ENCODE measurements around the gene NKX1-1. TPM values are rescaled to one million over a fixed set of nuclear protein-coding genes. Genes with fewer than 3 reads are reported as not detected.

Gene NKX1-1
- total RNA-seq, 2 donors from 2014 or later: not detected

- Histone ChIP-seq H3K27me3 (peaks cover 82% of the 10 kb centered on the region), H3K27ac (no peak overlapping the region), H3K9ac (ENCODE audit: low read depth in 2 of 2, low read length in 2 of 2) (no peak overlapping the region), H3K36me3 (no peaks in the 10 kb centered on the region), H3K4me1 (no peaks in the 10 kb centered on the region), H3K9me3 (no peaks in the 10 kb centered on the region), H3K4me3 (no peak overlapping the region)
- no peak for TF ChIP-seq CTCF (IDR thresholded peaks at IDR 0.05)
- peak; percentile 15 for DNase-seq
- intact Hi-C loops (cut with DNase I): no loop called here
These were observed 2.4 kb downstream of the NKX1-1 start for GRCh38 chr4:1403591-1404572.

DNA sequence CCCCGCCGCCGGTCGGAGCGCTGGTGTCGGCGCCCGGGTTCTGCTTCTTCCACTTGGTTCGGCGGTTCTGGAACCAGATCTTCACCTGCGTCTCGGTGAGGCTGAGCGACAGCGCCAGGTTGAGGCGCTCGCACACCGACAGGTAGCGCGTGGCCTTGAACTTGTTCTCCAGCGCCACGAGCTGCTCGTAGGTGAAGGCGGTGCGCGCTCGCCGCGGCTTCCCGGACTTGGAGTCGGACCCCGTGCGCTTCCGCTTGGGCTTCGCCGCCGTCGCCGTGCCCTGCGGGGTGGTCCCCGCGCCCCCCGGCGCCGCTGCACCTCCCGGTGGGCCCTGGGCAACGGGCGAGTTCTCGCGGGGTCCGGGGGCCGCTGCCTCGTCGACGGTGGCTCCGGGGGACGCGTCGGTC is 3.1 kb downstream of the NKX1-1 start:
- H3K27ac ChIP-seq: no peak overlapping the region
- no peaks in the 10 kb centered on the region for H3K9me3 ChIP-seq
- peaks cover 75% of the 10 kb centered on the region for H3K27me3 ChIP-seq
- intact Hi-C loops (cut with DNase I): no loop called here
- peak; percentile 11 for DNase-seq
- no peak overlapping the region for H3K4me3 ChIP-seq
- no peaks in the 10 kb centered on the region for H3K4me1 ChIP-seq
- TF ChIP-seq CTCF (IDR thresholded peaks at IDR 0.05): no peak
- H3K9ac ChIP-seq (ENCODE audit: low read depth in 2 of 2, low read length in 2 of 2): no peak overlapping the region
- no peaks in the 10 kb centered on the region for H3K36me3 ChIP-seq

- H3K4me1 ChIP-seq: no peaks in the 10 kb centered on the region
- no peaks in the 10 kb centered on the region for H3K9me3 ChIP-seq
- no peak overlapping the region for H3K4me3 ChIP-seq
- H3K36me3 ChIP-seq: no peaks in the 10 kb centered on the region
- TF ChIP-seq CTCF (IDR thresholded peaks at IDR 0.05): no peak
- no peak overlapping the region for H3K27ac ChIP-seq
- H3K27me3 ChIP-seq: peaks cover 69% of the 10 kb centered on the region
- no peak for DNase-seq
- intact Hi-C loops (cut with DNase I): no loop called here
- no peak overlapping the region for H3K9ac ChIP-seq (ENCODE audit: low read depth in 2 of 2, low read length in 2 of 2)
These were observed 3.6 kb downstream of the NKX1-1 start for GRCh38 chr4:1402516-1403091.

GRCh38 chr4:1402021-1402515 is 4.2 kb downstream of the NKX1-1 start:
- DNase-seq: no peak
- H3K4me1 ChIP-seq: no peaks in the 10 kb centered on the region
- intact Hi-C loops (cut with DNase I): no loop called here
- H3K36me3 ChIP-seq: no peaks in the 10 kb centered on the region
- peaks cover 64% of the 10 kb centered on the region for H3K27me3 ChIP-seq
- no peak for TF ChIP-seq CTCF (IDR thresholded peaks at IDR 0.05)
- H3K4me3 ChIP-seq: no peak overlapping the region
- no peak overlapping the region for H3K9ac ChIP-seq (ENCODE audit: low read depth in 2 of 2, low read length in 2 of 2)
- H3K9me3 ChIP-seq: no peaks in the 10 kb centered on the region
- no peak overlapping the region for H3K27ac ChIP-seq

GRCh38 chr4:1401409-1402020 is 4.7 kb downstream of the NKX1-1 start:
- Histone ChIP-seq H3K27ac (no peak overlapping the region), H3K9me3 (no peaks in the 10 kb centered on the region), H3K9ac (ENCODE audit: low read depth in 2 of 2, low read length in 2 of 2) (no peak overlapping the region), H3K27me3 (peaks cover 58% of the 10 kb centered on the region), H3K4me3 (no peak overlapping the region), H3K36me3 (no peaks in the 10 kb centered on the region), H3K4me1 (no peaks in the 10 kb centered on the region)
- no peak for DNase-seq
- intact Hi-C loops (cut with DNase I): no loop called here
- TF ChIP-seq CTCF (IDR thresholded peaks at IDR 0.05): no peak
